Measurements from ENCODE around the gene AKR1B15. TPM values are rescaled to one million over a fixed set of nuclear protein-coding genes. Genes with fewer than 3 reads are reported as not detected.

Gene AKR1B15
- total RNA-seq, 1 experiment from 2014 or later = not detected

GRCh38 chr7:134627109-134627774, 78.3 kb downstream of the AKR1B15 start:
- Histone ChIP-seq H3K9me2 (ENCODE audit: insufficient read depth) (no peaks in the 10 kb centered on the region), H2AFZ (ENCODE audit: low read depth, low read length, poor library complexity, severe bottlenecking) (no peak overlapping the region), H3K4me1 (ENCODE audit: control insufficient read depth in 1 of 2, insufficient read depth in 2 of 2, low read length in 2 of 2) (no peaks in the 10 kb centered on the region), H3K4me2 (ENCODE audit: low read length) (no peak overlapping the region), H3K9me3 (ENCODE audit: control insufficient read depth in 1 of 2, insufficient read depth in 1 of 2, low read depth in 1 of 2, low read length in 2 of 2) (no peaks in the 10 kb centered on the region), H3K36me3 (ENCODE audit: control insufficient read depth in 1 of 2, insufficient read depth in 2 of 2, low read length in 2 of 2) (no peaks in the 10 kb centered on the region), H4K20me1 (ENCODE audit: insufficient read depth) (no peaks in the 10 kb centered on the region), H3K79me2 (ENCODE audit: insufficient read depth, low read length) (no peaks in the 10 kb centered on the region), H3K9ac (ENCODE audit: low read length) (no peak overlapping the region), H3K27me3 (ENCODE audit: insufficient read depth, low read length) (0 out of 2 replicates have a peak, but pooled peaks cover 12% of the 10 kb centered on the region), H3K4me3 (replicated peaks in 1 of 2; ENCODE audit: low read depth in 1 of 2, low read length in 2 of 2) (no peak overlapping the region), H3K27ac (ENCODE audit: low read depth, low read length) (no peak overlapping the region)
- RAD21 ChIA-PET (ENCODE audit: low non-redundant PET in 1 of 2, low total read pairs in 2 of 2, uncharacterized antibody in 2 of 2, unreplicated experiment in 2 of 2) = no interaction called here
- TF ChIP-seq ZNF274 (IDR thresholded peaks at IDR 0.05; ENCODE audit: low read depth, low read length) = no peak
- no peak for TF ChIP-seq EZH2phosphoT487 (IDR thresholded peaks at IDR 0.05; ENCODE audit: borderline replicate concordance)
- TF ChIP-seq SP1 (IDR thresholded peaks at IDR 0.05; ENCODE audit: low read depth) = no peak
- no peak for TF ChIP-seq RAD21 (IDR thresholded peaks at IDR 0.05; ENCODE audit: low read depth)
- TF ChIP-seq CEBPB (IDR thresholded peaks at IDR 0.05; ENCODE audit: low read depth) = no peak
- no peak for TF ChIP-seq TCF7L2 (IDR thresholded peaks at IDR 0.05; ENCODE audit: borderline replicate concordance, extremely low read depth, insufficient read depth, insufficient read length)
- TF ChIP-seq SIN3A (IDR thresholded peaks at IDR 0.05; ENCODE audit: low read depth) = no peak
- no peak for TF ChIP-seq EGR1 (IDR thresholded peaks at IDR 0.05; ENCODE audit: low read depth)
- no peak for TF ChIP-seq ELF1 (IDR thresholded peaks at IDR 0.05; ENCODE audit: borderline replicate concordance, low read depth)
- TF ChIP-seq JUND (IDR thresholded peaks at IDR 0.05) = no peak
- TF ChIP-seq EZH2 (IDR thresholded peaks at IDR 0.05) = no peak
- no peak for TF ChIP-seq ZBTB33 (IDR thresholded peaks at IDR 0.05; ENCODE audit: extremely low read depth, insufficient replicate concordance, low read length)
- TF ChIP-seq SRF (IDR thresholded peaks at IDR 0.05; ENCODE audit: low read depth) = no peak
- TF ChIP-seq POLR2AphosphoS5 (IDR thresholded peaks at IDR 0.05; ENCODE audit: low read depth, low read length) = no peak
- no peak for TF ChIP-seq MAX (IDR thresholded peaks at IDR 0.05)
- no peak for TF ChIP-seq YY1 (IDR thresholded peaks at IDR 0.05; ENCODE audit: extremely low read depth, insufficient replicate concordance, low read depth, low read length)
- TF ChIP-seq CTCF (IDR thresholded peaks at IDR 0.05 in 2 of 3, conservative IDR thresholded peaks at IDR 0.05 in 1 of 3; ENCODE audit: borderline replicate concordance in 1 of 3, insufficient read depth in 1 of 3, low read depth in 2 of 3, low read length in 2 of 3) = no peak
- no peak for TF ChIP-seq REST (IDR thresholded peaks at IDR 0.05; ENCODE audit: low read depth)
- no peak for TF ChIP-seq POLR2A (IDR thresholded peaks at IDR 0.05; ENCODE audit: borderline replicate concordance, extremely low read depth, insufficient read depth, insufficient read length)
- ATAC-seq (no peak), DNase-seq (ENCODE audit: low read depth, low spot score) (no peak)
- intact Hi-C loops (cut with micrococcal nuclease) = no loop called here
- POLR2A ChIA-PET = no interaction called here
- no TSS peak for BruUV-seq (replicated peaks)
- CTCF ChIA-PET = no interaction called here
